NB4 (cell line): ENCODE measurements around the gene NDUFB2.

Experiments used
- CTCF ChIP-seq: IDR thresholded peaks from one replicate; pipeline ENCODE4 v1.5.1; 2012; ENCODE audit warnings: low read depth, low read length
- POLR2A ChIP-seq: IDR thresholded peaks from 2 replicates; pipeline ENCODE4 v1.6.1; 2011; ENCODE audit warnings: mild to moderate bottlenecking; ENCODE audit not compliant: insufficient read length; ENCODE audit errors: extremely low read depth

DNA sequence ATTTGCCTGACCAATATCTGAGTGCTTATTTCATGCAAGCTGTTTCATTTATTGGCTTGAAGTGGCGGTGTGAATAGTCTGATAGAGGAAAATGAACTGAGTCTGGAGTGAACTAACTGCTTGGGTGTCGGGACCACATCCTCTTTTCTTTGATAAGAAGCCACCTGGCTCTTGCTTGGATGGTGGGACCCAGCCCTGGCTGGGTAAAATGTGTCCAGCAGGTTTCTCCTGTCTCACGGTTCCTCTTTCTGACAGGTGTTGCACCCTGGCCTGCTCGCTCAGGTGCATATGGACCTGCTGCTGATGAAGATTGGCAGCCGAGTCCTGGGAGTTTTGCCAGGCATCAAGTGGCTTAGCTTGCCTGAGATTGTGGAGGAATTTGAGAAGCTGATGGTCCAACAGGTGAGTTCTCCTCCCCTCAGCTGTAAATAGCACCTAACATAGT, 22.1 kb upstream of the NDUFB2 start:
- TF ChIP-seq POLR2A (no peak), CTCF (no peak)
